NCI-H2171 (cell line): Measurements from ENCODE around the gene FDPS.

Experiments used
- DNase-seq: peaks from one replicate; lab custom pipeline; 2025; lab: John Stamatoyannopoulos, UW

FDPS gene

DNA sequence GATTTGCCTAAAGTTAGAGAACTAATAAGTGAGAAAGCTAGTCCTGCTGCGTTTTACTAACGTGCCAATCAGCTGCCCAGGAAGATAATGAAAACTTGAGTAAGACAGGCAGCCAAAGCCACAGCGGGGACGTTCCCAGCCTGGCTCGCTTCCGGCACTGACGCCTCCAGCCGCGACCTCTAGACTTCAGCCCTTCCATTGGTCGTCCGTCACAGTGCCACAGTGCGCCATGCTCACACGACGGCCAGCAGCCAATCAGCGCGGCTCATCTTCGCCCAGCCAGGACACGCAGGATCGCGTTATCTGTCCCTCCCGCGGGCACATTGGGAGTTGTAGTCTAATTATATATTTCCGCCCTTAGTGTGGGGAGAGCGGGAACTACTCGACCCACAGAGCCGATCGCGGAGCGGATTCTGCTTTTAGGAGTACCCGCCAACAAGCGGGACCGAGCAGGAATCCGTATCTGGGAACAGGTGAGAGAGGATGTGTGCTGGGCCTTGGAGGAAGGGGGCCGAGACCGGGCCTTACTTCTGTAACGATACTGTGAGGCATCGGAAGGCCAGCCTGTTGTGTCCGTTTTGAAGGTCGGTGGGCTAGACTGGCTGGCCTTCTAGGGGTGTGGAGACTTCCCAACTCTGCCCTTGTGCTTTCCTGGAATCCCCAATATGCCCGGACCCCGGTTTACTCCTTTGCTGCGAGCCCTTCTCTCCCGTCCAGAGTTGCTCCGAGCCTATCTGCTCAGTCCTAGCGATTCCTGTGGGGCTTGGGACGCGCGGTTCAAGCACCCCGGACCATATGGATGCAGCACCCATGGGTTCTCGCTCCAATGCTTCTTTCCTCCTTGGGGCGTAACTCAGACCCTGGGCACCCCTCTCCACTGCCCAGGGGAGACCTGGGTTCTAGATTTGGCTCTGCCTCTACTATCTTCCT is at the start of gene FDPS:
Gene FDPS (plus strand): TSS at position 374 of the 930 bp plus-strand sequence. CDS start 924 bp downstream, outside the sequence.
- peak; percentile 97 for DNase-seq

DNA sequence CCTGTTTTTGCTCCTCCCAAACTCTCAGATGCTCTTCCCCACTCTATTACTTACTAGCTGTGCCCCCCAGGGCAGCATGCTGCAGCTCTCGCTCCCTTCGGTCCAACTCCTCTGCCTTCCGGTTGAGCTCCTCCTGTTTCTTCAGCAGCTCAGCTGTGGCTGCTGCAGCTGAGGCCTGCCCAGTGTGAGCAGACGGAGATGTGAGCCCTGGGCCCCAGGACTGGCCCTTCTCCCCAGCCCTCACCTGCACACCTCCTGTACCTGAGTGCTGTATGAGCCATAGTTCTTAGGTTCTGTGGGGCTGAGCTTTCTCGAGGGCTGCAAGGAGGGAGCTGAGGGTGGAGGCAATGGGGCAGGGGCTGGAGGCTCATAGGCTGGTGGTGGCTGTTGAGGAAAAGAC is 48.4 kb upstream of the FDPS start:
- DNase-seq = no peak

DNA sequence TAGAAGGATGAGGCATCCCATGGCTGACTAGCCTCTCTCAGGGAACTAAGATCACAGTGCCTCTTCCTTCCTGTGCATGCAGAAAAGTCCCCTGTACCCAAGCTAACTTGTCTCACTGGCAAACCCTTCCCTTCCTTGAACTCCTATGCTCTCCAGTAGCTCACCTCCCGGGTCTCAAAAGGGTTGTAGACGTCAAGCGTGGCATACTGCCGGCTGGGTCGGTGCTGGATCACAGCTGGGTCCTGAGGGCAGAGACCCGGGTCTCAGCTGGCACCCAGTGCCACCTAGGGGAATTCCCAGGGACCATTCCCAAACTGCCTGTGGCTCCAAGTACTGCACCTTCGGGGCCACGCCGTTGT is 47.2 kb upstream of the FDPS start:
- DNase-seq = no peak

DNA sequence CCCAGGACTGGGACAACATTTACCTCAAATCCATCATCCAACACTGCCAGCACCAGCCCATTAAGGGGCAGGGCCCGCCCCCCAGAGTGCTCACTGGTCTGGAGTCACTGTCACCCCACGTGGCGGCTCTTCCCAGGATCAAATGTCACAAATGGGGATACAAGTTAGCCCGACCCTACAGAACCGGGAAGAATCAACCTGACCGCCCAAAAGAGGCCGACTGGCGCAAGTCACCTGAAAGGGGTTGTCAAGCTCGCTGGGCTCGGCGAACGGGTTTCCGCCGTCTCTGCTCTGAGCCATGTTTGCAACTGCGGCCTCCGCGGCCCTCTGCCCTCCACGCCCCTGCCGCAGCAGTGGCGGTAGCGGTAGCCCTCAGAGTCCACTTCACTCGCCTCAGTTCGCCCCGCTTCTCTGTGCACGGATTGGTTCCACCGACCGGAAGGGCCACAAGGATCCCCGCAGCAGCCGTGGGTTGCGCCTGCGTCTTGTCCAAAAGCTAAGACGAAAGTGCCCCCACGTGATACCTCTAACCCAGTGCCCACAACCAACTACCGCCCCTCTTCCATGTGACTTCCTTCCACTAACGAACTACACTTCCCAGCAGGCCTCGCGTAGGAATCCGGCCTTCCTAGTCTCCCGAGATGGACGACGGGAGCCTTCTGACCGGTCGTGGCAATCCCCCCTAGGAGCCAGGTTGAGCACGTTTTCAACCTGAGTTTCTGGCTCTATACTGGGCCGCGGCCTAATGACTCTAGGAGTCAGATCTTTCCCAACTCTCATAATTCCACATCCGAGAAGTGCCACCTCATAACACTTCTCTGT is 46.6 kb upstream of the FDPS start, which contains the start of gene SCAMP3:
Gene SCAMP3 (minus strand): TSS at position 509 of the 822 bp plus-strand sequence. CDS start 209 bp downstream, at position 300.
- peak; percentile 93 for DNase-seq

DNA sequence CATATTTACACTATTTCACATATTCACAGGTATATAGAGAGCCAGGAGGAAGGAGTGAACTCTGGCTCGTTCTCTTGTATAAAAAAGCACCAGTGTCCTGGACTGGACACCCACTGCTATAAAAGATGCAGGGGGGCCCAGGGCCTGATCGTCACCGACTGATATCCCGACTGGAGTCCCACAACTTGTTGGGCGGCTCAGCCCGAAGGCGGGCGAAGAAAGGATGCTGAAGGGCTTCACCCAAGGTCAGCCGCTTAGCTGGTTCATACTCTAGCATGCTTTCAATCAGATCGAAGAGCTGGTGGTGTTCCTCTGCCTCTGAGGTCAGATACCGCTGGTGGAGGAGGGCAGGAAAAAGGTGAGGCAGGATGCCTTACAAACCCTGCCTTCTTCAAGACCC is 45.6 kb upstream of the FDPS start:
- no peak for DNase-seq

DNA sequence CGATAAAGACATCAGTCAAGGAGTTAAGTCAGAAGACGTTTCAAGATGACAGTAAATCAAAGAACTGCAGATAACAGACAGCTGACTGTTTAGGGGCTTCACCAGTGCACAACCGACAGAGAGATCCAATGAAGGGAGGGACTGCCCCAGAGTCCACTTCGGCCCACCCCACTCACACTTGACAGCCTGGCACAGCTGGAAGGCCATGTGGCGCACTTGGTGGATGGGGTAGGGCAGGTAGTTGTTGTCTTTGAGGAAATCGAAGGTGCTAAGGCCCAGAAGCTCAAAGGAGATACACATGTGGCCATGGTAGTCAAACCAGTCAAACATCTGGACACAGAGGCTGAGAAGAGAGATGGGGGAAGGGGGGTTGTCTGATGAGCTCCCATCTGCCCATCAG is 42.1 kb upstream of the FDPS start:
- no peak for DNase-seq

DNA sequence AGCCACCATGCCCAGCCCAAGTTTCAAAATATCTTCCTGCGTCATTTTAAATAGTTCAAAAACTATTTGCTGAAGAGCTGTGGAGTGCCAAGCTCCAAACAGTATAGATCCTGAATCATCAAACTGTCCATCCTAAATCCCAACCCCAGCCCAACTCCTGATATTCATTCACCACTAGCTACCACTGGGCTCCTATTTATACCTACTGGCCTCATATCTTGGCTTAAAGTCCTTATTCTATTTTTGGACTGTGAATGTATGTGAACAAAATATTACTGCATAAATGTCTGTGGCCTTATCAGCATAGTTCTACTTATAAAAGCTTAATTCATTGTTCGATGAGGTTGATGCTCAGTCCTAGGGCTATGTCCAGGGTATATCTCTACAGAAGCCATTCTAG is 41.3 kb upstream of the FDPS start:
- DNase-seq = no peak

DNA sequence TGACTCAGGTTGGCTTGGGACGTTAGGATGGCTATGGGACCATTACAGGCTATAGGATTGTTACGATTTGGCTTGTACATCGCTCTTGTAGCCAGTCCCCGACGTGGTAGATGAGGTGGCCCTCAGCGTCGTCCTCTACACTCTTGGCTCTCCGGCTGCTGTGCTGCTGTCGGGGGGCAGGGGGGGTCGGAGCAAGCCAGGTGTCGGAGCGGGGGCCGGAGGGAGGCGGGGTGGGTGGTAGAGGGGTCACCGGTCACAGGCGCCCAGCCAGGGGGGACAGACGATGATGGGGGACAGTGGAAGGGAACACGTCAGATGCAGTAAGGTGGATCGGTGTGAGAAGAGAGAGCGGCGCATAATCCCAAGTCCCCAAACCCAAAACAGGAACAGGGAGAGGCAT is 40.0 kb upstream of the FDPS start:
- DNase-seq = no peak

DNA sequence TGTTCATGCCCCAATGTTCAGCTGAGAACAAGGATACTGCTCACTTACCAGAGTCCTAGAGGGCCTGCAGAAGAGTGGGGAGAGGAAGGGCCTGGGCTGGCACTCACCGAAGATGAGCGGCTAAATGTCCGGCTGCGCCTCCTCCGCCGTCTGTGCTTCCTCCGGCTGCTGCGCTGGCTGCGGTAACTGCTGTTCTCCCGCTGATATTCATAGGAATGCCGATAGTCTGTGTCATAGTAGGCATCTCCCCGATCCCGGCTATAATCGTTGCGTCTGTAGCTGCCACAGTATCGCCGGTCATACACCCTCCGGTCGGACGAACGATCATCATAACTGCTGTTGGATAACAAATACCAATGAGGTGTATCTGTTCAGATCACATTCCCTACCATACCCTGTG is 39.3 kb upstream of the FDPS start:
- DNase-seq = no peak

DNA sequence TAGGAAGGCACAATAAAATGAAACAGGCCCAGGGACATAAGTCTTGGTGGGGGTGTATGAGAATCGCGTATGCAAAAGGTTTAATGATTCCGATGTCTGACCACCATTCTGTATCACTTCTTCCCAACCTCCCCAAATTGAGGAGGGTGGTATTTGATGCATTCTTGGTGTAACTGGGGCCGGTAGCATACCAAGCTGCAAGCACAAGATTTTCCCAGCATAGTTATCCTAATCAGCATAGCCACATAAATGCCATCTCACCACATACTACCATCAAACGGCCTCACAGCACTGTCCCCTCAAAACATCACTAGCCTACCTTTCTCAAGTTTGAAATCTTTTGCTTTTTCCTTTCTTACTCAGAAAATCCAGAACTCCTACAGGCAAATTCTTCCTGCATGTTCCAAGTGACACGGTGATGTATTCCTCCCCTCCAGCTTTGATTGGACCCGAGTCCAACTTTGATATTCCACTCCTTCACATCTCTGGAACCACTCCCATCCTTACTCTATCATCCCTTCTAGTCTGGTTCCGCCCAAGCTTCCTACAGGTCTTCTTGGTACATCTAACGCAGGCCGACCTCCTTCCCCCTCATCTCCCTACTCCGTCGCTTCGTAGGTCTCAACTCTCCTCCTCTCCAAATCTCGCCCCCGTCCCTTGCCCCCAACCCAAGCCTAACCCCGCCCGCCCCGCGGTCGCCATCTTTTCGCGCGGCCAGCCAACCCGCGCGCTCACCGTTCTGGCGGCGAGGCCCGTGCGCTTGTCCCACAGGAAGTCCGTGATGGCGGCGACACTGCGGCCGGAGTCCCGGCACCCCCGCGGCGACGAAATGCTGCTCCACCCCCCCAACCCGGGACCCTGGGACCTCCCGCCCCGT is 36.0 kb upstream of the FDPS start:
- DNase-seq = peak; percentile 77

DNA sequence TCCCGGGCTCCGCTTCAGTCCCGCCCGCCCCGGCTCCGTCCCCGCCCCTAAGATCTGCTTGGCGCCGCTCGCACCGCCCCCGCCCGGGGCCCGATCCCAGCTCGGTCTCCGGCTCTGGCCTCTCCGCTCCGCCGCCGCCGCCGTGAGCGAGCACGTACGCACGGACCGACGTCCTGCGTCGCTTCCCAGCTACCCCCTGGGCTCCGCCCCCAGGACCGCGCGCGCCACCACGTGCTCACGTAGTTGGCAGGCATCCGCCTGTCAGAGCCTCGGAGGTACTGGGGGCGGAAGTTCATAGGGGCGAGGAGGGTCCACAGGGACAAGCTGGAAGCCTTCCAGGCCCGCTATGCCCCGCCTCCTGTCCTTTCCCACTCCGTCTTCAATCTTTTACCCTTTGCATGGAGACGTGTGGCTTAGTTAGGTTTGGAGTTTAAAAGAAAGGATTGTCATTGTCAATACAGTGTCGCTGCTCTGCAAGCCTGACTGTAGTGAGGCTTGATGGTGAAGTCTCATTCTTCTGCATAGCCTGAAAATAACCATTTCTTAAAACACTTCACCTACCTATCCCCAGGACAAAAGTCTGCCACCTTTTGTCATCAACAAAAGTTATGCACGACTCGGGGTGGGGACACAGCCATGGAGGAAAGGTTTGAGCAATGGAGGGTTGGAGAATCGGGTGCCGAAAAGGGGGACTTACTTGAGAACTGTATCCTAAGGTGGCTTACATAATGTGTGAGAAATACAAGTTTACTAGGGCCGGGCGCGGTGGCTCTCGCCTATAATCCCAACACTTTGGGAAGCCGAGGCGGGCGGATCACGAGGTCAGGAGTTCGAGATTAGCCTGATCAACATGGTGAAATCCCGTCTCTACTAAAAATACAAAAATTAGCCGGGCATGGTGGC is 35.1 kb upstream of the FDPS start, which contains the start of gene CLK2:
Gene CLK2 (minus strand): TSS at position 162 of the 903 bp plus-strand sequence. CDS start 2,527 bp downstream, outside the sequence.
- peak; percentile 94 for DNase-seq

DNA sequence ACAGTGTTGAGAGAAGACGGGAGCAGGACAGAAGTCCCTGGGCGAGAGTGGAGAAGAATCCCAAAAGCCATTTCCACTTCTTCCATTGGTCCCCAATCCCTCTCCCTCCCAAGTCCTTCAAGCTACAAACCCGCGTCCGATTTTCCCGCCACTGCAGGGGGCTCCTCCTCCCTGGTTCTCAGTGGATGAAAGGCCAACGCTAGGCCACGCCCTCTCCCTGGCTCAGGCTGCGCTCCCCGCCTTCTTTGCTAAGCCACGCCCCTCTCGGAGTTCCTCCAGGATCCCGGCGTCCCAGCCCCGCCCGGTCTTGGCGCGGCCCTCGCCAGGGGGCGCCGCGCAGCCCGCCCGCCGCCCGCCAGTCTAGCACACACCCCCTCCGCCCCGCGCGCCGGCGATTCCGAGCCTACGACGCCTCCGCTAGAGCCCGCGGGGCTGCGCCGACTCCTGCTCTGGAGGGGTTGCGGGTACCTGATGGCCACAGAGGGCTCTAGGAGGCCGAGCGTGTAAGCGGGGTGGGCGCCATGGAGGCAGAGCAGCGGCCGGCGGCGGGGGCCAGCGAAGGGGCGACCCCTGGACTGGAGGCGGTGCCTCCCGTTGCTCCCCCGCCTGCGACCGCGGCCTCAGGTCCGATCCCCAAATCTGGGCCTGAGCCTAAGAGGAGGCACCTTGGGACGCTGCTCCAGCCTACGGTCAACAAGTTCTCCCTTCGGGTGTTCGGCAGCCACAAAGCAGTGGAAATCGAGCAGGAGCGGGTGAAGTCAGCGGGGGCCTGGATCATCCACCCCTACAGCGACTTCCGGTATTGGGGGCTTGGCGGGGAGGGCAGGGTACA is 31.4 kb upstream of the FDPS start, which contains the start of gene HCN3:
Gene HCN3 (plus strand): TSS at position 394 of the 832 bp plus-strand sequence. CDS start 128 bp downstream, at position 522.
- DNase-seq = peak; percentile 97

DNA sequence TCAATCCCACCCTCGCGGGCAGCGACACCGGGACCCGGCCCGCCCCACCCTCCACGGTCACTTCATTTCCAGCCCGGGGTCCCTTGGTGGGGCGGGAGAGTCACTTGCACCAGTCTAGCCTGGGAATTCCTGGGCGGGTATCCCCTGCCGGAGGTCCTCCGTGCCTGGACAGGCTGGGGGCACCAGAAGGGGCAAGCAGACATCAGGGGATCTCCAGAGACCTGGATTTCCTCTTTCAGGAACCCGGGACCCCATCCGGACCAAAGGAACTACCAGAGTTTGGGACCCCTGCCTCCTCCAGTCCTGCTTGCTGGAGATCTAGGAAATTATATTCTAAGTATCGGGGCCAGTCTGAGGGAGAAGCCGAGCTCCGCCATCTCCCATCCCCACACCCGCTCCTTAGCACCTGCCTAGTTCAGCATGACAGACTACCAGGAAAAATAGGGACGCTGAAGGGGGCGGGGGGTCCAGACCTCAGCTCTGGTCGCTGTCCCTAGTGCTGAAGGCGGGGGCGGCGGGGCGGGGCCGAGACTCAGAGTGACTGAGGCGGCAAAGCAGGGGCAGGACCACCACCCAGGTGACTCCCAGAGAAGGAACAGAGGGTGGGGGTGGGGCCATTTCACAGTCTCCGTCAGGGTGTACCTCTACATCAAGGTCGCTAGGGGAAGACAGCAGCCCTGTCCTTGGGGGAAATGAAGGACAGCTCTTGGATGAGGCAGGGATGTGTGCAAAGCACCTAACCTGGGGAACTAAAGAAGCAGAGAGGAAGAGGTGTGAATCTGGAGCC is 30.6 kb upstream of the FDPS start:
- DNase-seq = peak; percentile 79

DNA sequence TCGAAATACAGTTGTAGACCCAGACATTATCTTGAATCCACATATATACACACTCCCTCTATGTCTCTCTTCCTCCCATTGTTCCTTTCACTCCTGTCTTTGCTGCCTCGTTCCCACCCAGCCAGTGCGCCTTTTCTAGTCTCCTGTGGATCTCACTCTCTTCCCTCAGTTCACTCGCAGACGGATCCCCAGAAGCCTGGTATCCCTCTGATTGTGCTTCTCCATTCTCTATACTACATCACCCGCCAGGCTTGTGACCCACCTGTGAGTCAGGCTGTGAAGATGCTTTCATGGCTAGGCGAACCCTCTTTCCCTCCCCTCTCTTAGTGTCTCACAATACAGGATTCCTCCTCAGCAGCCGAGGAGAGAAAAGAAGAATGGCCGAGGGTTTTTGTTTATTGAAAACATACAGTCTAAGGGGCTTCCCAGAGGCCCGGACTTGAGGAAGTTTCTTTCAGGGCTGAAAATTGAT is 29.9 kb upstream of the FDPS start:
- DNase-seq = no peak

DNA sequence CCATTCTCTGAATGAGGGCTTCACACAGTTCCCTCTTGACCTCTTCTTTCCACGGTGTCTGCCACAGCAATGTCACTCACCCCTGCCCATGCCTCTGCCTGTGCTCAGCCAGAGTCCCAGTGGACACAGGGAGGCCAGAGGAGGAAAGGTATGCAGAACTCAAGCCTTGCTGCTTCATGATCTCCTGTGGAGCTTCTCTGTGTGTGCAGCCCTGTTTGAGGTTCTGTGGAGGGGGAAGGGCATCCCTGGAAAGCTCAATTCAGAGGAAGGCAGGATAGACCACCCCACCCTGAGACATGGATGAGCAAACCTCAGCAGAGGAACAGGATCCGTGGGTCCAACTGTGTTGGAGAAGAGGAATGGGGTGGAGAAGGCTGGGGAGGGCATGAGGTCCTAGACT is 29.4 kb upstream of the FDPS start:
- DNase-seq = no peak

DNA sequence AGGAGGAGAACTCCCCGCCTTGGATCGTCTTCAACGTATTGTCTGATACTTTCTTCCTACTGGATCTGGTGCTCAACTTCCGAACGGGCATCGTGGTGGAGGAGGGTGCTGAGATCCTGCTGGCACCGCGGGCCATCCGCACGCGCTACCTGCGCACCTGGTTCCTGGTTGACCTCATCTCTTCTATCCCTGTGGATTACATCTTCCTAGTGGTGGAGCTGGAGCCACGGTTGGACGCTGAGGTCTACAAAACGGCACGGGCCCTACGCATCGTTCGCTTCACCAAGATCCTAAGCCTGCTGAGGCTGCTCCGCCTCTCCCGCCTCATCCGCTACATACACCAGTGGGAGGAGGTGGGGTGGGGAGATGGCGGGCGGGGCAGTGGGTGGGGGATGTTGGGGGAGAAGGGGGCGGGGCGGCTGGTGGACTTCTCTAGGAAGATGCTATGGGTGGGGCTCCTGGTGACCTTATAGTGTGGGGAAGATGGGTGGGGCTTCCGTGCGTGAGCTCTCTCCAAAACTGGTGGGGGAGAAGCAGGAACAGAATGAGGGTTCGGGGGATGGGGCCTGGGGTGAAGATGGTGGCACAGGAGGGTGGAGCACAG is 26.1 kb upstream of the FDPS start:
- no peak for DNase-seq

DNA sequence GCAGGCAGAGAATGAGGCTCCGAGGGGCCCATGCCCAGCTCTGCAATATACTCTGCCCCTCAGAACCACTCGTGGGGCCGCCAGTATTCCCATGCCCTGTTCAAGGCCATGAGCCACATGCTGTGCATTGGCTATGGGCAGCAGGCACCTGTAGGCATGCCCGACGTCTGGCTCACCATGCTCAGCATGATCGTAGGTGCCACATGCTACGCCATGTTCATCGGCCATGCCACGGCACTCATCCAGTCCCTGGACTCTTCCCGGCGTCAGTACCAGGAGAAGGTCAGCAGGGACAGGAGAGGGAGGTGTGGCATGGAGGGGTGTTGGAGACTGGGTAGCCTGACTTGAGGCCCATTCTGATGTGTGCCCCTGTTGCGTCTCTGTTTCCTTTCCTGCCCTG is 24.2 kb upstream of the FDPS start:
- no peak for DNase-seq

DNA sequence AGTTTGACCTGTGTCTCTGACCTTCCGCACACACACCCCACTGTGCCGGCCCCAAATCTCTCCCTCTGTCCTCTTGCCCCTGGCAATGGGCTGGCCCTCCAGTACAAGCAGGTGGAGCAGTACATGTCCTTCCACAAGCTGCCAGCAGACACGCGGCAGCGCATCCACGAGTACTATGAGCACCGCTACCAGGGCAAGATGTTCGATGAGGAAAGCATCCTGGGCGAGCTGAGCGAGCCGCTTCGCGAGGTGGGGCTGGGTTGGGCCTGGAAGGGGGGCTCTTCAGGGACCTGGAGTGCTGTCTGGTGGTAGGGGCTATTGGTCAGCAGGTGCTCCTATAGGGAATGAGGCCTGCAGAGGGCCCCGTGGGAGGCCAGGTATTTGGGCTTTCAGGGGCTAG is 23.6 kb upstream of the FDPS start:
- no peak for DNase-seq
